ENCODE results near the gene SAMD14.

The SAMD14 gene

DNA sequence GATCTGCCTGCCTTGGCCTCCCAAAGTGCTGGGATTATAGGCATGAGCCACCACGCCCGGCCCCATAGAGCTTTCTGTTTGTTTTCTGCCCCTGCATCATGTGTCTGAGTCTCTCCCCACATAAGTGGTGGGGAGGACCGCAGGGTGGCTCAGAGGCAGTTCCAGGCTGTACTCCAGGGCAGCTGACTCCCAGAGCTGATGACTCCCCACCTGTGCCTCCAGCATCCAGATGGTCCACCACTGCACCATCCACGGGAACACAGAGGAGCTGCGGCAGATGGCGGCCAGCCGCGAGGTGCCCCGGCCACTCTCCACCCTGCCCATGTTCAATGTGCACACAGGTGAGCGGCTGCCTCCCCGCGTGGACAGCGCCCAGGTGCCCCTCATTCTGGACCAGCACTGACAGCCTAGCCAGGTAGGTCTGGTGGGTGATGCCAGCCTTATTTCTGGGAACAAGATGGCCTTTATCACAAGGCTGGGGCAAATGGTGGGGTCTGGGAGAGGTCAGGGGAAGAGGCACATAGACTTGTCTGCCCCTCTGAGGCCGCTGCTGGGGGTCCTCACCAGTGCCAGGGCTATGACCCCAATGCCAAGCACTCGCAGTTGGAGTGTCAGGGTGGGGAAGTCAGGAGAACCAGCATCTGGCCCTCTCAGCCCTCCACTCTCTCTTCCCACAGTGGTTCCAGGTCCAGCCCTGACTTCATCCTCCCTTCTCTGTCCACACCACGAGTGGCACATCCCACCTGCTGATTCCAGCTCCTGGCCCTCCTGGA lies 45.3 kb upstream of the SAMD14 start (continued):
- TF ChIP-seq, protein P1, sequence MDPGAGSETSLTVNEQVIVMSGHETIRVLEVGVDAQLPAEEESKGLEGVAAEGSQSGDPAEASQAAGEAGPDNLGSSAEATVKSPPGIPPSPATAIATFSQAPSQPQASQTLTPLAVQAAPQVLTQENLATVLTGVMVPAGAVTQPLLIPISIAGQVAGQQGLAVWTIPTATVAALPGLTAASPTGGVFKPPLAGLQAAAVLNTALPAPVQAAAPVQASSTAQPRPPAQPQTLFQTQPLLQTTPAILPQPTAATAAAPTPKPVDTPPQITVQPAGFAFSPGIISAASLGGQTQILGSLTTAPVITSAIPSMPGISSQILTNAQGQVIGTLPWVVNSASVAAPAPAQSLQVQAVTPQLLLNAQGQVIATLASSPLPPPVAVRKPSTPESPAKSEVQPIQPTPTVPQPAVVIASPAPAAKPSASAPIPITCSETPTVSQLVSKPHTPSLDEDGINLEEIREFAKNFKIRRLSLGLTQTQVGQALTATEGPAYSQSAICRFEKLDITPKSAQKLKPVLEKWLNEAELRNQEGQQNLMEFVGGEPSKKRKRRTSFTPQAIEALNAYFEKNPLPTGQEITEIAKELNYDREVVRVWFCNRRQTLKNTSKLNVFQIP (CRISPR knock-in tag; IDR thresholded peaks at IDR 0.05; ENCODE audit: borderline replicate concordance, low read depth), result no peak

GRCh38 chr17:50174444-50174843 lies 44.5 kb upstream of the SAMD14 start:
- no peak for ATAC-seq
- TF ChIP-seq ZNF8 (CRISPR knock-in tag; IDR thresholded peaks at IDR 0.05), result no peak
- TF ChIP-seq ZC3H10 (CRISPR knock-in tag; IDR thresholded peaks at IDR 0.05), result no peak

- peak; percentile 42; the same call in 1 of the 2 replicates for TF ChIP-seq TCF4 (CRISPR knock-in tag; IDR thresholded peaks at IDR 0.05; ENCODE audit: borderline replicate concordance)
- TF ChIP-seq, protein P2, sequence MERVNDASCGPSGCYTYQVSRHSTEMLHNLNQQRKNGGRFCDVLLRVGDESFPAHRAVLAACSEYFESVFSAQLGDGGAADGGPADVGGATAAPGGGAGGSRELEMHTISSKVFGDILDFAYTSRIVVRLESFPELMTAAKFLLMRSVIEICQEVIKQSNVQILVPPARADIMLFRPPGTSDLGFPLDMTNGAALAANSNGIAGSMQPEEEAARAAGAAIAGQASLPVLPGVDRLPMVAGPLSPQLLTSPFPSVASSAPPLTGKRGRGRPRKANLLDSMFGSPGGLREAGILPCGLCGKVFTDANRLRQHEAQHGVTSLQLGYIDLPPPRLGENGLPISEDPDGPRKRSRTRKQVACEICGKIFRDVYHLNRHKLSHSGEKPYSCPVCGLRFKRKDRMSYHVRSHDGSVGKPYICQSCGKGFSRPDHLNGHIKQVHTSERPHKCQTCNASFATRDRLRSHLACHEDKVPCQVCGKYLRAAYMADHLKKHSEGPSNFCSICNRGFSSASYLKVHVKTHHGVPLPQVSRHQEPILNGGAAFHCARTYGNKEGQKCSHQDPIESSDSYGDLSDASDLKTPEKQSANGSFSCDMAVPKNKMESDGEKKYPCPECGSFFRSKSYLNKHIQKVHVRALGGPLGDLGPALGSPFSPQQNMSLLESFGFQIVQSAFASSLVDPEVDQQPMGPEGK (CRISPR knock-in tag; IDR thresholded peaks at IDR 0.05; ENCODE audit: borderline replicate concordance), result no peak
- ATAC-seq, result peak; percentile 46
These were observed 43.5 kb upstream of the SAMD14 start for GRCh38 chr17:50173335-50173941.

- TF ChIP-seq, protein P2 (CRISPR knock-in tag; IDR thresholded peaks at IDR 0.05; ENCODE audit: borderline replicate concordance), result no peak
- no peak for TF ChIP-seq ZNF565 (CRISPR knock-in tag; conservative IDR thresholded peaks at IDR 0.05; ENCODE audit: low read depth)
- TF ChIP-seq ARNTL (CRISPR knock-in tag; IDR thresholded peaks at IDR 0.05; ENCODE audit: borderline replicate concordance, low read depth), result no peak
- TF ChIP-seq, protein P3, sequence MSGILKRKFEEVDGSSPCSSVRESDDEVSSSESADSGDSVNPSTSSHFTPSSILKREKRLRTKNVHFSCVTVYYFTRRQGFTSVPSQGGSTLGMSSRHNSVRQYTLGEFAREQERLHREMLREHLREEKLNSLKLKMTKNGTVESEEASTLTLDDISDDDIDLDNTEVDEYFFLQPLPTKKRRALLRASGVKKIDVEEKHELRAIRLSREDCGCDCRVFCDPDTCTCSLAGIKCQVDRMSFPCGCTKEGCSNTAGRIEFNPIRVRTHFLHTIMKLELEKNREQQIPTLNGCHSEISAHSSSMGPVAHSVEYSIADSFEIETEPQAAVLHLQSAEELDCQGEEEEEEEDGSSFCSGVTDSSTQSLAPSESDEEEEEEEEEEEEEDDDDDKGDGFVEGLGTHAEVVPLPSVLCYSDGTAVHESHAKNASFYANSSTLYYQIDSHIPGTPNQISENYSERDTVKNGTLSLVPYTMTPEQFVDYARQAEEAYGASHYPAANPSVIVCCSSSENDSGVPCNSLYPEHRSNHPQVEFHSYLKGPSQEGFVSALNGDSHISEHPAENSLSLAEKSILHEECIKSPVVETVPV (CRISPR knock-in tag; IDR thresholded peaks at IDR 0.05), result no peak
- no peak for TF ChIP-seq ZFP3 (CRISPR knock-in tag; IDR thresholded peaks at IDR 0.05)
- ATAC-seq, result no peak
These were observed 43.0 kb upstream of the SAMD14 start for GRCh38 chr17:50172936-50173334.

DNA sequence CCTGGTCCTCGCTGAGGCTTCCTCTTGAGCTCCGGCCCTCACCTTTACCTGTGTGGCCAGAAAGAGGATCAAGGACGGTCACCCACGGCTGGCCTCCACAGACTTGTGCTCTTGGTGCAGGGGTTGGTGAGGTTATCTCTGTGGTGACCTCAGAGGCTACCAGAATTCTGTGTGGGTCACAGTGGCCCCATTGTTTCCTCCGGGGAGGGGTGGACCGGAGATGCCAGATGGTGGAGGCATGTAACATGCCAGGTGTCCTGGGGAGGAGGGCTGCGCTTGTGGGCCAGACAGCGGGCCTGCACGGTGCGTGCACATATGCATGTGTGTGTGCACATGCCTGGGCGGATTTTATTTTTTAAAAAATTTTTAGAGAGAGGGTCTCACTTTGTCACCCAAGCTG lies 42.2 kb upstream of the SAMD14 start:
- no peak for TF ChIP-seq ZC3H10 (CRISPR knock-in tag; IDR thresholded peaks at IDR 0.05)
- ATAC-seq, result no peak

DNA sequence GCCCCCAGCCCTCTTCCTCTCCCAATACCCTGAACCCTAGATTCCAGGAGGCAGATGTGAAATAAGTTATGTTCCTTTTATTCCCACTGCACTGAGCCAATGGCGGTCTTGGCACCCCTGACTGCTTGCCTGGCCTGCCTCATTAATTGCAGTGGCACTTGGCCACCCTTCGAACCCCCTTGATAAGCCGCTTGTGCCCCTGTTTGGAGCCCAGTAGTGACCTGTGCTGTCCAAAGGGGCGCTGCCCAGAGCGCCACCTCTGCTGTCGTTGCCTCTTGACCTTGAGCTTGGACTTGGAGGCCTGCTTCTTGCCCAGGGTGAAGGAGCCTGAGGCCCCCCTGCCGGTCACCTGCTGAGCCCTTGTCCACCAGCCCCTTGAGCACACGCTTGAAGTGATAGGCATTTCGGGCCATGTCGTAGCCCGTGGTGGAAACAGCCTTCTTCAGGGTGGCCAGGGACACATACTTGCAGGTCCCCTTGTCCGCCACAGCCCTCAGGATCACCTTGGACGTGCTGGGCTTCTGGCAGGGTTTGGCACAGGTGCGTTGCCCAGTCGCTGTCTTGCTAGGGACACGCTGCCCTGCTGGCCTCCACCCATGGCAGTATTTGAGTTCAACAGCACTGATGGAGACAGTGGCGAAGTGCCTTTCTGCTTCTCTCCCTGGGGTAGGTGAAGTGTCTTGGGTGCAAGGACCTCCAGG lies 41.6 kb upstream of the SAMD14 start:
- no peak for ATAC-seq

More for the DNA sequence above, 41.6 kb upstream of the SAMD14 start:
- TF ChIP-seq SNAI2 (CRISPR knock-in tag; IDR thresholded peaks at IDR 0.05) (no peak), CSDC2 (CRISPR knock-in tag; IDR thresholded peaks at IDR 0.05) (no peak), BACH2 (CRISPR knock-in tag; IDR thresholded peaks at IDR 0.05; ENCODE audit: borderline replicate concordance) (no peak), ARNTL (CRISPR knock-in tag; IDR thresholded peaks at IDR 0.05; ENCODE audit: borderline replicate concordance, low read depth) (no peak), ZNF8 (CRISPR knock-in tag; IDR thresholded peaks at IDR 0.05) (no peak), ZFP3 (CRISPR knock-in tag; IDR thresholded peaks at IDR 0.05) (no peak), TSHZ2 (CRISPR knock-in tag; IDR thresholded peaks at IDR 0.05) (no peak)
- TF ChIP-seq, protein P2 (CRISPR knock-in tag; IDR thresholded peaks at IDR 0.05; ENCODE audit: borderline replicate concordance), result no peak
